Stimulated activated CD8-positive, alpha-beta memory T cell treated with anti-CD3 and anti-CD28 coated beads, Interleukin-15, amount 100 ng/mL, for 48 hours (primary cell): Measurements from ENCODE around the gene CCZ1B.
"Not testable (repeated sequence)": the region's sequence is repeated elsewhere in the genome, so short reads cannot be mapped to it uniquely, and the experiment has no call there.

Experiments
- DNase-seq, 2 donors: peaks; one replicate each; pipeline ENCODE4 v3.0.0-alpha.2; 2020; ENCODE audit warnings: low read depth in 2 of 2

CCZ1B gene

GRCh38 chr7:6749335-6749734 lies 76.7 kb downstream of the CCZ1B start:
- not testable (repeated sequence) for DNase-seq
